NCI-H146 treated with DMSO at 0.1 percent for 48 hours (cell line): ENCODE measurements around the gene ADRA2C.

Experiments
- DNase-seq: peaks from one replicate; lab custom pipeline; 2025; ENCODE audit not compliant: unreplicated experiment; lab: John Stamatoyannopoulos, UW

Gene ADRA2C

GRCh38 chr4:3766036-3766784, at the start of gene ADRA2C:
ADRA2C (plus strand) TSS chr4:3766385; CDS start chr4:3766607, 222 bp downstream.
- no peak for DNase-seq

- DNase-seq, result no peak
Measured at GRCh38 chr4:3716631-3717235, 49.5 kb upstream of the ADRA2C start.

- no peak for DNase-seq
Measured at GRCh38 chr4:3717241-3717640, 48.9 kb upstream of the ADRA2C start.

GRCh38 chr4:3718462-3718861, 47.7 kb upstream of the ADRA2C start:
- no peak for DNase-seq

- no peak for DNase-seq
Measured at GRCh38 chr4:3719191-3719590, 47.0 kb upstream of the ADRA2C start.

- DNase-seq, result no peak
Measured at GRCh38 chr4:3719836-3720235, 46.3 kb upstream of the ADRA2C start.

GRCh38 chr4:3720466-3720865, 45.7 kb upstream of the ADRA2C start:
- no peak for DNase-seq

- no peak for DNase-seq
Measured at GRCh38 chr4:3721186-3721585, 45.0 kb upstream of the ADRA2C start.

- DNase-seq, result no peak
Measured at GRCh38 chr4:3721627-3722026, 44.6 kb upstream of the ADRA2C start.

GRCh38 chr4:3722446-3723231, 43.5 kb upstream of the ADRA2C start:
- DNase-seq, result no peak

- no peak for DNase-seq
Measured at GRCh38 chr4:3723232-3723642, 42.9 kb upstream of the ADRA2C start.

- DNase-seq, result no peak
Measured at GRCh38 chr4:3724319-3725231, 41.6 kb upstream of the ADRA2C start.

GRCh38 chr4:3725936-3726870, 40.0 kb upstream of the ADRA2C start:
- DNase-seq, result no peak

GRCh38 chr4:3727847-3728469, 38.2 kb upstream of the ADRA2C start:
- no peak for DNase-seq

- no peak for DNase-seq
Measured at GRCh38 chr4:3729188-3729881, 36.9 kb upstream of the ADRA2C start.

- DNase-seq, result no peak
Measured at GRCh38 chr4:3729882-3730226, 36.3 kb upstream of the ADRA2C start.

- no peak for DNase-seq
Measured at GRCh38 chr4:3730422-3731190, 35.6 kb upstream of the ADRA2C start.
